NOMO-1 treated with dmso at 0.1 percent for 144 hours (cell line): ENCODE results near the gene SDF2L1.
"Not testable (repeated sequence)": the region's sequence is repeated elsewhere in the genome, so short reads cannot be mapped to it uniquely, and the experiment has no call there.

Experiments
- DNase-seq: peaks from one replicate; lab custom pipeline; 2025; ENCODE audit not compliant: unreplicated experiment; lab: John Stamatoyannopoulos, UW

Gene SDF2L1

DNA sequence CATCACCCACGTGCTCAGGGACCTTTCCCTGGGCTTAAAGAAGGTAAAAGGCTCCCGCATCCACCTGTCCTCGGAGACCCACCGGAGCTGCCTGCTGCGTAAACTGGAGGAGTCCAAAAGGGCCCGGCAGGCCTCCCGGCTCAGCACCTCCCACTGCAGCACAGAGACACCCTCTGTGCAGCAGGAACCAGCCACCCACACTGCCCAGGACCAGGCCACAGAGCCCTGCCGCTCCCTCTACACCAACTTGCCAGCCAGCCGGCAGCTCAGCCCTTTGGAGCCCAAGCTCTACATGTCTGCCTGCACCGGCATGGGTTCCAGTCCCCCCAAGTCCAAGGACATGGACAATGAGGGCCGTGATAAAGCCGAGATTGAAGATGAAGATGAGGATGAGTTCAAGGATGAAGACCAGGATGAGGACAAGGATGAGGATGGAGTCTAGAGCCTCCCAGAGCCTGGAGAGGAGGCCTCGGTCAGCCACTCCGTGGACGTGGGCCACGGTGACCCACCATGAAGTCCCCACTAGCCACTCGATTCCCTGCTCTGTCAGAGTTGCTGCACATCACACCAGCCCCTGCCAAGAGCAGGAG, 5.4 kb upstream of the SDF2L1 start:
- no peak for DNase-seq

DNA sequence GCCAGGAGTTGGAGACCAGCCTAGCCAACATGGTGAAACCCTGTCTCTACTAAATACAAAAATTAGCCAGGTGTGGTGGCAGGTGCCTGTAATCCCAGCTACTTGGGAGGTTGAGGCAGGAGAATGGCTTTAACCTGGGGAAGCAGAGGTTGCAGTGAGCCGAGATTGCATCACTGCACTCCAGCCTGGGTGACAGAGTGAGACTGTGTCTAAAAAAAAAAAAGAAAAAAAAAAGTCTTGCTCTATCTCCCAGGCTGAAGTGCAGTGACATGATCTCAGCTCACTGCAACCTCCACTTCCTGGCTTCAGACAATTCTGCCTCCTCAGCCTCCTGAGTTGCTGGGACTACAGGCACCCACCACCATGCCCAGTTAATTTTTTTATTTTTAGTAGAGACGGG, 4.7 kb upstream of the SDF2L1 start:
- not testable (repeated sequence) for DNase-seq

DNA sequence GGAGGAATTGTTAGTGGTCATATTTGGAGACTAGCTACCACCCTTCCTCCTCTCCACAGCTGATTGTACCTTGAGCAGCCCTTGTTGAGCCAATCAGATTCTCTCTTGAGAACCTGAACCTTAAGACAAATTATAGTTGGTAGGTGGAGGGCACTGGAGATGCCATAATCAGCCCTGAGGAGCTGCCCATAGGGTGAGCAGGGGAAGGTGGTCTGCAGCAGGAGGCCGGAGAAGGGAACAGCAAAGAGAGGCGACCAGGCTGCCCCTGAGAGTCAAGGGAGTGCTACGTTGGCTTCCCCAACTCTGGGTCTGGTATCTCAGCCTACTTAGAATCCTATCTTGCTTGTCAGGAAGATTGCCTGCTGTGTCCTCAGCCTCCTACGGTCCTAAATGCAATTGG, 2.7 kb upstream of the SDF2L1 start:
- DNase-seq = no peak

DNA sequence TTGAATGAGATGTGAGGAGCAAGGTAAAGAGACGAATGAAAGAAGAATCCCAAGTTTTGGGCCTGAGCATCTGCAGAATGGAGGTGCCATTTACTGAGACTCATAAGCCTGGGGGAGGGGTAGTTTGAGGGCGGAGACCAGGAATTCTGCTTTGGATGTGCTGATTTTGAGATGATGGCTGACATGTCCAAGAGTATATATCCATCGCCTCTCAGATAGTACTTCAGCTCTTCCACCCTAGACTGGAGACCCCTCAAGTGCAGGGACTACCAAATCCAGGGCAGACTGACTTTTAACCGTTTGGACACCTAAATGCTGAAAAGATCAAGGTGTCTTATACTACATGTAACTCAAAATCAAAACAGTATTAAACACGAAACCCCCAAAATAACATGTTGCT, 1.3 kb upstream of the SDF2L1 start:
- DNase-seq = no peak

DNA sequence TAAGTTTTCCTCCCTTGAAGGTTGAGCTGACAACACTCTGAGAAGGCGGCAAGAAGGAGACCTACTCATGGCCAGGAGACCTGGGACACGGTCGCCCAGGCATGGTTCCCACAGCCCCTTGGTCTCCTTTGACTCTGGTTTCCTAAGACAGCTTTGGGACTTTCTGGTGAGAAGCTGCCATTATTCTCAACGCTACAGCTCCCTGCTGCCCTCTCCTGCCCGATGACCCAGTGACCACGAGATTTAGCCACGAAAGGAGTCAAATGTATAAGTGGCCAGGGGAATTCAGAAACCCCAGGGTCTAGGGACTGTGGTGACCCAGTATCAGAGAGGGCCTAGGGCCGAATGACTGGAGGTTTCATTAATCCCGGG, 699 bp upstream of the SDF2L1 start:
- DNase-seq = no peak

DNA sequence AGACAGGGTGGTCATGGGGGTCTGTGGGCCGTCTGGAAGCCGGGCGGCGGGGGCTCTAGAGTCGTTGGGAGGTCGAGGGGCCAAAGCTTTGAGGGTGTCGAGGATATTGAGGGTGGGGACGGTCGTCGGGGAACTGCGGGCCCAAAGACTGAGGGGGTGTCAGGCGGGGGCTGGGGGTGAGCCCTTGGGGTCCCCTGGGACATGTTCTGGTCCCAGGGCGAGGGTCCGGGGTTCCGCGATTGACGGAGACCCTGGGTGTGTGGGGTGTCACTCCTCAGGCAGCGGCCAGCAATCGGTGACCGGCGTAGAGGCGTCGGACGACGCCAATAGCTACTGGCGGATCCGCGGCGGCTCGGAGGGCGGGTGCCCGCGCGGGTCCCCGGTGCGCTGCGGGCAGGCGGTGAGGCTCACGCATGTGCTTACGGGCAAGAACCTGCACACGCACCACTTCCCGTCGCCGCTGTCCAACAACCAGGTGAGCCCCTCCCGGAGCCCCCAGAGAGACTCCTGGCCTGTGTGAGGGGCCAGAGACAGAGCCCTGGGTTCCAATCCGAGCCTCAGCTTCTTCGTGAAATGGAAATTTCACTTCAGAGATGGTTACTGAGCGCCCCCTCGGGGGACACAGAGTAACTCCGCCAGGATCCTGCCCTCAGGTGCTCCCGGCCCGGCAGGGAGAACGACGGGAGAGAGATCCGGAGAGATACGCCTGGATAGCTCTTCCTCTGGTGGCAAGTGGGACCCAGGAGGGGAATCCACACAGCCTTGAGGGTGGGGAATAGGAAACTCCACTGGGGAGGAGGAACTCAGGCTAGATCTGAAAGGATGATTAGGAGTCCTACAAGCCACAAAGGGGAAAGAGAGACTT, 714 bp downstream of the SDF2L1 start:
- DNase-seq = peak; percentile 37

DNA sequence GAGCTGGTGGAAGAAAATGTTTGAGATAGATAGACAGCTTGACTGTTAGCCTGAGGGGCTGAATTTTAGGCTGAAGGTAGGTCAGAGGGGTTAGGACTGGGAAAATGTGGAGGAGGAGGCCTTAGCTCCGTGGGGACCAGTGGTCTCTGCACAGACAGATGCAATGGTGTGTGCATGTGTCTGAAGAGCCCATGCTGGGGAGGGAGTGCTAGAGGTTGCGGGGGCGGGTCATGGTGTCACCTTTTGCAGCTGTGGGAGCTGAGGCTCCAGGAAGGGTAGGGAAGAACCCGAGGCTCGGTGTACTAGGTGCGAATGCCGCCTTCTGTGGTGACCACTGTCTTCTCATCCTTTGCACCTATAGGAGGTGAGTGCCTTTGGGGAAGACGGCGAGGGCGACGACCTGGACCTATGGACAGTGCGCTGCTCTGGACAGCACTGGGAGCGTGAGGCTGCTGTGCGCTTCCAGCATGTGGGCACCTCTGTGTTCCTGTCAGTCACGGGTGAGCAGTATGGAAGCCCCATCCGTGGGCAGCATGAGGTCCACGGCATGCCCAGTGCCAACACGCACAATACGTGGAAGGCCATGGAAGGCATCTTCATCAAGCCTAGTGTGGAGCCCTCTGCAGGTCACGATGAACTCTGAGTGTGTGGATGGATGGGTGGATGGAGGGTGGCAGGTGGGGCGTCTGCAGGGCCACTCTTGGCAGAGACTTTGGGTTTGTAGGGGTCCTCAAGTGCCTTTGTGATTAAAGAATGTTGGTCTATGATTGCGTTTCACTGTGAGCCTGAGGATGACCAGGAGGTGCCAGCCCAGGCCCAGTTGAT, 1.6 kb downstream of the SDF2L1 start:
- no peak for DNase-seq

DNA sequence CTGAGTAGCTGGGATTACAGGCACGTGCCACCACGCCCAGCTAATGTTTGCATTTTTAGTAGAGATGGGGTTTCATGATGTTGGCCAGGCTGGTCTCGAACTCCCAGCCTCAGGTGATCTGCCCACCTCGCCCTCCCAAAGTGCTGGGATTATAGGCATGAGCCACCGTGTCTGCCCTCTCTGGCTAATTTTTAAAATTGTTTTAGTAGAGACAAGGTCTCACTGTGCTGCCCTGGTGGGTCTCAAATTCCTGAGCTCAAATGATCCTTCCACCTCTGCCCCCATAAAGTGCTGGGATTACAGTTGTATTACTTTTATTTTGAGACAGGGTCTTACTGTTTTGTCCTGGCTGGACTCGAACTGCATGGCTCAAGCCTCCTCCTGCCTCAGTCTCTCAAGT, 3.4 kb downstream of the SDF2L1 start:
- not testable (repeated sequence) for DNase-seq

DNA sequence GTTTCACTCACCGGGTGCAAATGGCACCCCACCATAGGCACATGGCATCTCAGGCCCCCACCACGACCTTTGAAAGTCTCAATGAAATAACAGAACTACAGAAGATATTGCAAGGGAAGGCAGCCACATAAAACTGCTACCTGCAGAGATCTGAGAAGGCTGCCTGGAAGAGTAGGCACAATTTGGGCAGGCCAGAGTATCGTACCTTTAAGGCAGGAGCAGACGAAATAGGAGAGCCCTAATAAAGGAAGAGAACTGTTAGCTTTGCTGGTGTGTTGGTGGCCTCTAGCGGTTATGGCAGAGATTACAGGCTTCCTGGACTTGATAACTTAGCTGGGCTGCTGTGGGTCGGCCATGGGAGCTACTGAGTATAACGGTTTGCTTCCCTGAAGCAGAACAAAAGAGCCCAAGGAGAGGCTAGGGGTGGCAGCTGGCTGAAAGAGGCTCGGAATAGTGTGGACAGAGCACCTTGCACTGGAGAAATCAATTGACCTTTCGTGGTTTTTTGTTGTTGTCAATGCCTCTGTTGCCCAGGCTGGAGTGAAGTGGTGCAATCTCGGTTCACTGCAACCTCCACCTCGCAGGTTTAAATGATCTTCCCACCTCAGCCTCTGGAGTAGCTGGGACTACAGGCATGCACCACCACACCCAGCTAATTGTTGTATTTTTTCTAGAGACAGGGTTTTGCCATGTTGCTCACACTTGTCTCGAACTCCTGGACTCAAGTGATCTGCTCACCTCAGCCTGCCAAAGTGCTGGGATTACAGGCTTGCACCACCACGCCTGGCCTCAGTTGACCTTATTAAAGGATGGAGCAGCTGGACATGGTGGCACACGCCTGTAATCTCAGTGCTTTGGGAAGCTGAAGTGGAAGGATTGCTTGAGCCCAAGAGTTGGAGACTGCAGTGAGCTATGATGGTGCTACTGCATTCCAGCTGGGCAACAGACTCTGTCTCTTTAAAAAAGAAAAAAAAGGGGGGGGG, 4.8 kb downstream of the SDF2L1 start:
- peak; percentile 69 for DNase-seq

DNA sequence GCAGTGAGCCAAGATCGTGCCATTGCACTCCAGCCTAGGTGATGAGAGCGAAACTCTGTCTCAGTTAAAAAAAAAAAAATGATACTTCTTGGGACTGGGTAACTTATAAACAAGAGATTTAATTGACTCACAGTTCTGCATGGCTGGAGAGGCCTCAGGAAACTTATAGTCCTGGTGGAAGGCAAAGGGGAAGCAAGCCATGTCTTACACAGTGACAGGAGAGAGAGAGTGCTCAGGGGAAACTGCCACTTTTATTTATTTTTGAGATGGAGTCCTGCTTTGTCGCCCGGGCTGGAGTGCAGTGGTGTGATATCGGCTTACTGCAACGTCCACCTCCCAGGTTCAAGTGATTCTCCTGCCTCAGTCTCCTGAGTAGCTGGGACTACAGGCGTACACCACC, 8.2 kb downstream of the SDF2L1 start:
- DNase-seq = no peak

DNA sequence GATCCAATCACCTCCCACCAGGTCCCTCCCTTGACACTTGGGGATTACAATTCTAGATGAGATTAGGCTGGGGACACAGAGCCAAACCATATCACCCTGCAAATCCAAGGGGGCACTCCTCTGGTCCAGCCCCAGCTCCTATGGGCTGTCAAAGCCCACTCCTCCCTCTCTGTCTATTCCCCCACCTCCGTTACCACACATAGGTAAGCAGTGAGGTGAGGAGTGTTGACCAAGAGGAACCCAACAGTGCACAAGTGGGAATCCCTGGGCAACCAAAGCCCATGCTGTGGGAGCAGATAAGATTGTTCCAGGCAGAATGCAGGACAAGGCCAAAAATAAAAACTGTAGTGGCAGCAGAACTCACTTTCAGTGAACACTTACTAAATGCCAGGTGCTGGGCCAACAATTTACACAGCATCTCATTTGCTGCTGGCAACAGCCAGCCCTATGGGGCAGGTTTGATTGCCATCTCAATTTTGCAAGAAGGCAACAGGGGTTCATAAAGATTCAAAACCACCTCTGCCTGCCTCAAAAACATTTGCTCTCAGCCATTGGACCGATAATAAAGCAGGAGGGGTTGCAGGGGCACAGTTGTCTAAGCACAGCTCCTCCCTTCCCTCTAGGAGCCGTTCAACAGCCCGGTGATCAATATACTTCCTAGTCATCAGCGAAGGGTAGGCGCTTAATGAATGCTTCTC, 8.9 kb downstream of the SDF2L1 start:
- no peak for DNase-seq

DNA sequence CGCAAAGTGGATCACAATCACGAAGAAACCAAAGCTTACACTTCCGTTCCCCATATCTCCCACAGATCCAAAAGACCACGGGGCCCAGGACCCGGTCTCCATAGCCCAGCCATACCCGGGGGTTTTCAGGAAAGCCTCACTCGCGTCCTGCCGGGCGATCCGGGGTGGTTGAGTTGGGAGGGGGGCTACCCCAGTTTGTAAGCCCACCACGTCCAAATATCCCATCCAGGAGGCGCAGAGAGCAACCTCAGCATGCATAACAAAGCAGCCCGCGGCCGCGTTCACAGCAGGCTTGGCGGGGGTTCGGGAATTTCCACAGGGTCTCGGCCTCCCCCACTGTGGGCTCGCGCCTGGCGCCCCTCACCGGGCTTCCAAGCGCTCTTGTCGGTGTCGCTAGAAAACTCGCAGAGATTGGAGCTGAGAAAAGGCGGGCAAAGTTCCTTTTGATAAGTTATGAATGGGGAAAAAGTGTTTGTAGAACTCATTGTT, 9.5 kb downstream of the SDF2L1 start:
- no peak for DNase-seq

DNA sequence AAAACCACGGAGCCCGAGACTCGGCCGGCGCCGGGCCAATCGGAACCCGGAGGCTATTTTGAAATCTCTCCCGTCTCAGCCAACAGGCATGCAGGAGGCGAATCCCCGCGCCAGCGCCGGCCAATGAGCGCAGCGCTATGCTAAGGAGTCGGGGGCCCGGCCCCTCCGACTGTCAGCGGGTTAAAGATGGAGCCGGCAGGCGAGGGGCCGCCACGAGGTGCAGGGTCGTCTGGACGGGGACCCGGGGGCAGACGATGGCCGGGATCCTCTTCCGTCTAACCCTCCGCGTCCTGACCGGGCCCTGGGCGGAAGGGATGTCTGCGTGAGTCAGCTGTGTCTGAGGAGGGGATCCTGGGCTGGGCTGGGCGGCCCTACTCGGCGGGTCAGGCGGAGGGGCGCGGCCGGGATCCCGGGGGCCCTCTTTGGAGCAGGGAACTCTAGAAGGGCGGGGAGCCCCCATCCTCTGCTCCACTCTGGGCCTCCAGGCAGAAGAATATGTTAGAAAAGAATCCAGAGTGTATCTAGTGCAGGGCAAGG, 10.0 kb downstream of the SDF2L1 start:
- peak; percentile 84 for DNase-seq

DNA sequence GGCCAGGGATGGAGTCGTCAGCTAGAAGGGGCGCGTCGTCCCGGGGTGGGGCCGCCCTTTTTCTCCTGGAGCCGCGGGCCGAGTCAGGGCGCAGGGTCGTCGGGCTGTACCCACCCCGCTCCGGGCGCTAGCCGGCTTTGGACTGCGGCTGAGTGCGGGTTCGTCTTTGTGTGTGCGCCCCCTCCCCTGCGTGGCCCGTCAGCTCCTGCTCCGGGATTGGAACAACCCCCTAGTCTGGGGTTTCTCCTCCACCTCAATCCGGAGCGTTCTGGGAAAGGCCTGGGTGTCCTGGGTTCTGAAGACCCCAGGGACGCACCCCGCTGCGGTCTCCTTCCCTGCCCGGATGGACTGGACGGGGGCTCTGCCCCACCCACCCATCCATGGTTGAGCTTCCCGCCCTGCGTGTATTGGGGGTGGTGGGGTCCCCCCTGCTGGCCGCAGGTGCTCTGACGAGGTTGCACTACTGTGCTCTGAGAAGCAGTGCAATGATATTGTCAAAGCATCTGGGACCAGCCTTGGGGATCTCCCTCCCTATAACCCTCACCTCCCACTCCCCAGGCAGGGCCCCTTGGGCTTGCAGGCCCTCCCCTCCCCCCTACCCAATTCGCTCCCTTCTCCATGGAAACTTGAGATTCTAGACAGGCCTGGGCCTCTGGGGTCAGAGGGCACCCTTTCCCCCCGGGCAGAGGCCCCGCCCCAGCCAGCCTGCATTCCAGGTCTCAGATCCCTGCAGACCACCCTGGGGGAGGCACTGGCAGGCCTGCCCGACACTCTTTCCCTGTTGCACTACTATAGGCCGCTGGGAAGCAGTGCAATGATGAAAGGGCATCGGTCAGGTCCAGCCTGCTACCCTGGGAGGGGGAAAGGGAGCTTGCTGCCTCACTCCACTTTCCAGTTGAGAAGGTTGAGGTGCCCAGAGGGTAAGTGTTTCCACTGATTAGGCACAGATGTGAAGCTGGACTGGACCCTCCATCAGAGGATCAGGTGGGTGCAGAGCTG, 10.7 kb downstream of the SDF2L1 start:
- DNase-seq = no peak

DNA sequence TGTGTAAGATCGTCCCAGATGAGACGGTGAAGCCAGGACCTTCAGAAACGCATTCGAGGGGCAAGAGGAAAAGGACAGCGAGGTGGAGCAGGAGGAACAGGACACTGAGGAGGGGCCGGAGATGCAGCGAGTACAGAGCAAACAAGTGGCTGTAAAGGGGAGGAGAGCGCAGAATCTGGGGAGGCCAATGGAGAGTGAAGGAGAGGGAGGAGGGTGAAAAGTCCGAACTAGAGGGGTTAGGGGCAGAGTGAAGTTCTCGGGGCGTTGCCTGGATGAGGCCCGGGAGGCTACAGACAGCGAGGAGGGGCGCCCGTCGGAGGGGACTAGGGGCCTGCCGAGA, 14.9 kb downstream of the SDF2L1 start:
- no peak for DNase-seq

DNA sequence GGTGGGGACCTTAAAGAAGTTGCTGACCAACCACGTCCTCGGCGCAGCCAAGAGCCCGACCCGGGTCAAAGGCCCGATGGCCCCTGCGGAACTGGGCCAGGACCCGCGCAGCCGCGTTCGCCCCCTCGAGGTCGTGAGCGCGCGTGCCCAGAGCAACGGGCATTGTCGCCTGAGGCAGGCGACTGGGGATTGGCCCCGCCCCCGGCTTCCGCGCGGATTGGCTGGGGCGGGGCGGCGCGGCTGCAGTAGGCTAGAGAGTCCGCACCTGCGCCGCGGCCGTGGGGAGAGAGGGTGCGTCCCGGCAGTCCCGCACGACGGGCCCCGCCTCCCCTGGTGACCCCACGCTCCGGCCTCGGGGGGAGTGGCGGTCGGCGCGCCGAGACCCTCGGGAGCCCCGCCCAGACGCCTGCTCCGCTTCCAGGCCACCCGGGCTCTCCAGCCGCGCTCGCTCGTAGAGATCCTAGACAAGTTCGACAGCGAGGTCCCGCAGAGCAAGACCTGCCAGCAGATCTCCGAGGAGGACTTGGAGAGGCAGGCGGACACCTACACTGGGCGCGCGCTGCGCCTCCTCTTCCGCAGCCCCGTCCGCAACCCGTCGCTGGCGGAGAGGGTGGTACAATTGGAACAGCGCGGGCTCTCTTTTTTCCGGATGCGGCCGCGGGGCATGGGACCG, 15.4 kb downstream of the SDF2L1 start:
- DNase-seq = peak; percentile 81

DNA sequence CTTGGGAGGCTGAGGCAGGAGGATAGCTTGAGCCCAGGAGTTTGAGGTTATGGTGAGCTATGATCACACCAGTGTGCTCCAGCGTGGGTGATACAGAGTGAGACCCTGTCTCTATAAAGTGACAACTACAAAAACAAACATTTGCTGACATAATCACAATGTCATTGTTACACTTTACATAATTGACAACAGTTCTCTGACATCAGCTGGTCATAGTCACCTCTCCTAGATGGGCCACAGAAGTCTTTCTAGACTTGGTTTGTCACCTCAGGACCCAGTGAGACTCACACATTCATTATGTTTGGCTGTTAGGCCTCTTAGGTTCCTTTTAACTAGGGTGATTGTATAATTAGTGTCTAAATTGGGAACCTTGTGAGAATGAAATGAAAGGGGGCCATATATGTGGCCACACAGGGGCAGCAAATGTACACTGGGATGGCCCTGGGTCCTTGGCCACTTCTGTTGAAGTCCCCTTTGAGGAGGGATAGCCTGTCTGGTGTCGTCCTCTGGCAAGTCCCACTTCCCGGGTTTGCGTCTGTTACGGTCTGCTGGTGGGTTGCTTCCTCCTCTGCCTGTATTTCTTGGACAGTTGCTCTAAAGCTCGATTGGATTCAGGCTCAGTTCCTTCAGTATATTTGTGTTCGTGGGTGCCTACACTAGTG, 17.9 kb downstream of the SDF2L1 start:
- DNase-seq = no peak

DNA sequence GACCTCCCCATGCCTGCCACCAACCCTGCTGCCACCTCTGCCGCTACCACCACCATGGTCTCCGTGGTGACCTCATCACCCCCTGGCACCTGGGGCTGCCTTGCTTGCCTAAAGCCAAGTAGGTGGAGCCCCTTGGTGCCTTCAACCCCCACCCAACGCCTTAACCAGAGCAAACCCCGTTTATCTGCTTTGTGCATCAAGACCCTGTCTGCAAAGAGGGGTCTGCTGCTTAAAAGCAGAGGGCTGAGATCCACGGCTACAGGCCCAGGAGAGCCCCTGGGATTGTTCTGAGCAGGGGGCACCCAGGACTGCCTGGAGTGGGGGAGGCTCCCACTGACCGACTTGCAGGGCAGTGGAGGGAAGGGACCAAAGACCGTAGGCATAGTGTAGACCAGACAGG, 18.8 kb downstream of the SDF2L1 start:
- DNase-seq = no peak
